Measurements from ENCODE around the gene CHRM5. TPM values are rescaled to one million over a fixed set of nuclear protein-coding genes. Genes with fewer than 3 reads are reported as not detected.

The CHRM5 gene
- total RNA-seq, 1 experiment from 2014 or later: not detected

DNA sequence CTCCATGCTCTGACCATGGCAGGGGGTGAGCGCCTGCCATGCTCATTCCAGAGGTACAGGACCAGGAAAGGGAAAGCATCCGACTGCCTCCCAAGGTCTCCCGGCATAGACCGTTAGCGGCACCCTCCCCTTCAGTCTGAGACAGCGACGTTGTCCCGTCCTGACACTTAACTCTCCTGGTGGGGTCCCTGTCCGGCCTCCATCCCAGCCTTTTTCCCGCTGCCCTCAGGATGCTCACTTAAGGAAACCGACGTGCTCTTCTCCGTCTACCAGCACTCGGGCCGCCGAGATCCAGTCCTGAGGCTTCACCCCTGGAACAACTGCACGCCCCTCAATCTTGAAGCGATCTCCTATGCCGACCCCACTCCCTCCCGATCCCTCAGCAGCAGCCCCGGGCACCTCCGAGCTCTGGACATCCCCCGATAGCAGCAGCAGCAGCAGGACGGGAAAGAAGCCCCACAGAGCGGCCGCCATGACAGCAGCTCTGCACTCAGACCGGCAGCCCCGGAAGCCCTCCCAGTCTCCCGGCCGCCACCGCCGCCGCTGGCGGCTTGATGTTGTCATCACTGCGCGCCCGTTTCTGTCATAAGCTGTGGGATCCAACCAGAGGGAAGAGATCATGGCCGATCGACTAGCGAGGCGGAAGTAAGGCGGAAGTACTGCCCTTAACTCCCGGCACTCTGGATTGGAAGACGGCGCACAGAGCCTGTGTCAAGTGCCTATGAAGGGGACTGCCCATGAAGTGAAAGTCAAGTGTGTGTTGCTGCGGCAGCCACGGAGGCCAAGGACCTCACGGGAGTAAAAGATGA lies 133.3 kb downstream of the CHRM5 start, which contains the start of the genes EMC7 and PGBD4:
Gene EMC7 (minus strand): TSS at position 497 of the 809 bp plus-strand sequence. CDS start 23 bp downstream, at position 474.
Gene PGBD4 (plus strand): TSS at position 718 of the 809 bp plus-strand sequence. CDS start 449 bp downstream, outside the sequence.
- peak; percentile 99 for DNase-seq (ENCODE audit: low read depth)

- DNase-seq (ENCODE audit: low read depth): no peak
Observed at GRCh38 chr15:34102175-34102925, 134.1 kb downstream of the CHRM5 start.

DNA sequence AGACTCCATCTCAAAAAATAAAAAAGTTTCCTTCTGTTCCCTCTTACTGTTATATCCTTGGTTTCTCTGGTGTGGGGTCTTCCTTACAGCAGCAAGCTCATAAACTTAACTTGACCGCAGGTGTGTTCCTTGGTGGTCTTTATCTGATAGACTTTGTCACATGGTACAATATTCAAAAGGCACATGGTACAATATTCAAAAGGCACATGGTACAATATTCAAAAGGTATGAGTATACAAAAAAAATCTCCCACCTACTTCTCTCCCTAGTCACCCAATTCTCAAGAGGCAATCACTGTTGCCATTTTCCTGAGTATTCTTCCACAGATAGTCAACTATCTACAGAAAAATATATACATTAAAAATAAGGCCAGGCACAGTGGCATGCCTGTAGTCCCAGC lies 138.1 kb downstream of the CHRM5 start:
- no peak for DNase-seq (ENCODE audit: low read depth)

GRCh38 chr15:34107315-34107714 lies 139.0 kb downstream of the CHRM5 start:
- DNase-seq (ENCODE audit: low read depth): no peak

DNA sequence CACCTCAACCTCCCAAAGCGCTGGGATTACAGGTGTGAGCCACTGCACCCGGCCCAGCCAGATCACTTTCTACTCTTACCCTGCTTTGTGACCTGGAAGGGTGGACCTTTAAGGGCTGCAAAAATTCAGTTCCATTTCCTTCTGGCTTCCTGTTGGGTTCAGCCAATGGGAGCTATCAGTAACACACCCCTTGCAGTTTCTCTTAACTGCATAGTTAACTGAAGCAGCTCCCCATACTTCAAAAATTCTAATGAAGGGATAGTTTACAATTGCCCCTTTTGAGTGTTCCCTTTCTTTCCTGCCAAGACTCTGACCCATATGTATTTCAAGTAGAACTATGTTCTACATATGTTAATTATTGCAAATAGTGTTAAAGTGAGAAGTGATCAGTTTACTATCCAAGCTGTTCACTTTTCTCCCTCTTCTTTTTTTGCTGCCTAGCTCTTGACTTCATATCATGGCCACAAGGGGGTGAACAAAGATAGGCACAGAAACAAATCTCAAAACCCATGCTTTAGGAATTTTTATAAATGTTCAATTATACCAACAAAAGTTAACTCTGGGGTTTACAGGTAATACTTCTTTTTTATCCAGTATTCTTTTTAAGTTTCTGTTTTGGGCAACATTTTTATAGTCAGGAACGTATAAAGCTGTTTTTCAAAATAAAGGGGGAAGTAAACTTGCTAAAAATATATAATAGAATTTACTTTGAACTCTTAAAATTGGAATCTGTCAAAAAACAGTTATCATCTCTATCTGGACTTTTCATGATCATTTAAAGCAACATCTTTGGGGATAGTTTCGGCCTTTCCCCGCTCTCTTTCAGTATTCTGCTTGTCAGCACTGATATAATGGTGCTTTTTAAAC lies 141.7 kb downstream of the CHRM5 start:
- peak; percentile 33 for DNase-seq (ENCODE audit: low read depth)

- no peak for DNase-seq (ENCODE audit: low read depth)
Observed at GRCh38 chr15:34111488-34111887, 143.2 kb downstream of the CHRM5 start.

GRCh38 chr15:34114215-34114614 lies 145.9 kb downstream of the CHRM5 start:
- no peak for DNase-seq (ENCODE audit: low read depth)

DNA sequence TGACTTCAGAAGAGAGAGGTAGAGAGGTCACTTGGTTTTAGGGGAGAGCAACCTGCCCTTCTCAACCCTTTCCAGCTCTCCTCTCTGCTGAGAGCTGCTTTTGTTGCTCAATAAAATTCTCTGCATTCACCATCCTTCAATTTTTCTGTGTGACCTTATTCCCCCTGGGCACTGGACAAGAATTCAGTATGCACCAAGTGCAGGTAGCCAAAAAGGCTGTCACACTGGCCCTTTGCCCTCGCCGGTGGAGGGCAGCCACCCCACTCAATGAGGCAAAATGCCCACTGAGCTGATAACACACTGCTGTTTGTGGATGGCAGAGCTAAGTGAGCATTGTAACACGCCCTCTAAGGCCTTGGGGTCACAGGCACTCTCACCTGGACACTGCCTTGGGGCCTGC lies 146.4 kb downstream of the CHRM5 start:
- DNase-seq (ENCODE audit: low read depth): no peak

DNA sequence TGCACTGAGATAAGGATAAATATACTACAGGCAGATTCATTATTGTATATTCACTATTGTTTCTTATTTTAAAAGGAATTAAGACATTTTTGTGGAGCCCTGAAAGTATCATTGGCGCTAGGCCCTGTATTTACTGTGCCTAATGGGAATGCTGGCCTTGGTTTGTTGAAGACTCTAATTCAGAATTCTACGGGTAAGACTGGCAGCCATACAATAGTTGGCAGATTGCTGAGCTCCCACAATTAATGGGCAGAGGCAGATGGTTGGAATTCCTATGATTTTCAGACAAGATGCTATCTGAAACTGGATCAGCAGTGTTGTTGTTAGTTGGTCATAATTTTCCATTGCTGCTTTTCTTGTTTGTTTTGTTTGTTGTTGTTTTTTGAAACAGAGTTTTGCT lies 148.3 kb downstream of the CHRM5 start:
- DNase-seq (ENCODE audit: low read depth): no peak

Other genes starting within 250 kb of the CHRM5 start
- 21.4 and 22.7 TPM in 2 replicates for gene AVEN, start 70.7 kb downstream of the CHRM5 start, total RNA-seq (2014; rRNA removed; shearing (Covaris generic))
- gene EMC7, start 133.4 kb downstream of the CHRM5 start, total RNA-seq (2014; rRNA removed; shearing (Covaris generic)): 22.2 and 27.9 TPM in 2 replicates
- gene PGBD4, start 133.6 kb downstream of the CHRM5 start, total RNA-seq (2014; rRNA removed; shearing (Covaris generic)): 1.4 and 2.4 TPM in 2 replicates
- 47.8 and 54.4 TPM in 2 replicates for gene KATNBL1, start 241.6 kb downstream of the CHRM5 start, total RNA-seq (2014; rRNA removed; shearing (Covaris generic))

Data from Daoy (cell line).